ENCODE results near the gene ENDOV. TPM values are rescaled to one million over a fixed set of nuclear protein-coding genes. Genes with fewer than 3 reads are reported as not detected.

ENDOV gene
- total RNA-seq, 1 donor from 2014 or later, result 9.7 TPM

DNA sequence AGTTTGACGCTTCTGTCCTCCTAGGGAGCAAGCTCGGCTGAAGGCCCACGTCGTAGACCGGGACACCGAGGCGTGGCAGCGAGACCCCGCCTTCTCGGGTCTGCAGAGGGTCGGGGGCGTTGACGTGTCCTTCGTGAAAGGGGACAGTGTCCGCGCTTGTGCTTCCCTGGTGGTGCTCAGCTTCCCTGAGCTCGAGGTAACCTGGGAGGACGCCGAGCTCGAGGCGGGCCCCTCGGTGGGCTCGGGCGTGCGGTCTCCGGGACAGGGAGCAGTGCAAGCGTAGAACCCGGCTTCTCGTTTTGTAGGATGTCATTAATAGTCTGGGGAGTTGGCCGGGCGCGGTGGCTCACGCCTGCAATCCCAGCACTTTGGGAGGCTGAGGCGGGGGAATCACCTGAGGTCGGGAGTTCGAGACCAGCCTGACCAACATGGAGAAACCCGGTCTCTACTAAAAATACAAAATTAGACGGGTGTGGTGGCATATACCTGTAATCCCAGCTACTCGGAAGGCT, 715 bp downstream of the ENDOV start:
- TF ChIP-seq, protein P1, sequence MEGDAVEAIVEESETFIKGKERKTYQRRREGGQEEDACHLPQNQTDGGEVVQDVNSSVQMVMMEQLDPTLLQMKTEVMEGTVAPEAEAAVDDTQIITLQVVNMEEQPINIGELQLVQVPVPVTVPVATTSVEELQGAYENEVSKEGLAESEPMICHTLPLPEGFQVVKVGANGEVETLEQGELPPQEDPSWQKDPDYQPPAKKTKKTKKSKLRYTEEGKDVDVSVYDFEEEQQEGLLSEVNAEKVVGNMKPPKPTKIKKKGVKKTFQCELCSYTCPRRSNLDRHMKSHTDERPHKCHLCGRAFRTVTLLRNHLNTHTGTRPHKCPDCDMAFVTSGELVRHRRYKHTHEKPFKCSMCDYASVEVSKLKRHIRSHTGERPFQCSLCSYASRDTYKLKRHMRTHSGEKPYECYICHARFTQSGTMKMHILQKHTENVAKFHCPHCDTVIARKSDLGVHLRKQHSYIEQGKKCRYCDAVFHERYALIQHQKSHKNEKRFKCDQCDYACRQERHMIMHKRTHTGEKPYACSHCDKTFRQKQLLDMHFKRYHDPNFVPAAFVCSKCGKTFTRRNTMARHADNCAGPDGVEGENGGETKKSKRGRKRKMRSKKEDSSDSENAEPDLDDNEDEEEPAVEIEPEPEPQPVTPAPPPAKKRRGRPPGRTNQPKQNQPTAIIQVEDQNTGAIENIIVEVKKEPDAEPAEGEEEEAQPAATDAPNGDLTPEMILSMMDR (IDR thresholded peaks at IDR 0.05), result no peak
- Histone ChIP-seq H2AFZ (replicated peaks) (peak overlapping the region; percentile 100), H3K79me2 (ENCODE audit: low read depth) (peaks cover 7% of the 10 kb centered on the region), H3K36me3 (no peaks in the 10 kb centered on the region), H3K27me3 (peaks cover 40% of the 10 kb centered on the region), H3F3A (ENCODE audit: low read depth) (peaks cover 5% of the 10 kb centered on the region), H4K20me1 (ENCODE audit: low read depth) (peaks cover 27% of the 10 kb centered on the region), H3K27ac (no peak overlapping the region), H3K4me2 (peak overlapping the region; percentile 92), H3K9me3 (ENCODE audit: low read depth) (no peaks in the 10 kb centered on the region), H3K4me1 (peaks cover 10% of the 10 kb centered on the region), H3K9ac (peak overlapping the region; percentile 30), H3K4me3 (peak overlapping the region; percentile 85)
- Mint-ChIP-seq H3K27ac (no peak overlapping the region), H3K4me1 (peaks cover 21% of the 10 kb centered on the region), H3K9me3 (no peaks in the 10 kb centered on the region), H3K4me3 (peak overlapping the region; percentile 95), H3K36me3 (peaks cover 7% of the 10 kb centered on the region), H3K27me3 (ENCODE audit: insufficient read depth, low read depth) (peaks cover 7% of the 10 kb centered on the region)
- DNase-seq (ENCODE audit: low spot score), result no peak

DNA sequence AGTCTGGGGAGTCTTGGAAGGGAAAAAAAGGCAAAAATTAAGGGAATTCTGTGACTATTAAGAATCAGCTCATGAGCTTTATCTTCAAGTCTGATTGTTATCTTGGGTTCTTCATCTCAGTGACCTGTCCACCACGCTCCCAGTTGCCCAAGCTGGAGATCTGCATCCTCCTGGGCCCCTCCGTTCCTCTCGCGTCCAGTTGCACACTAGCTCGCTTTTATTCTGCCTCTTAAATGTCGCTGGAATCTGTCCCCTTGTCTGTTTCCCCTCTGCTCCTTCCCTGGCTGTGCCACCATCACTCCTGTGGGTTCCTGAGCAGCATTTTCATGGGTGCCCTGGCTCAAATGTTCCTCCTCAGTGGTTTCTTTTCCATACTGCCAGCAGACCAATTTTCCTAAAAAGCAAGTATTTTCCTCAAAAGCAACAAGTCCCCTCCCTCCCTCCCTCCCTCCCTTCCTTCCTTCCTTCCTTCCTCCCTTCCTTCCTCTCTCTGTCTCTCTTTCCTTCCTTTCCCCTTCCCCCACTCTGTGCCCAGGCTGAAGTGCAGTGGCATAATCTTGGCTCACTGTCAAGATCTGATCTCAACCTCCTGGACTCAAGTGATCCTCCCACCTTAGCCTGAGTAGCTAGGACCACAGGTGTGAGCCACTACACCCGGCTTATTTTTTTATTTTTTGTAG, 1.4 kb downstream of the ENDOV start:
- H3K4me3 ChIP-seq, result peak overlapping the region; percentile 85
- H3K9ac ChIP-seq, result no peak overlapping the region
- H3K36me3 ChIP-seq, result no peaks in the 10 kb centered on the region
- Mint-ChIP-seq H3K9me3 (no peaks in the 10 kb centered on the region), H3K4me3 (peak overlapping the region; percentile 95), H3K4me1 (peaks cover 21% of the 10 kb centered on the region), H3K27me3 (ENCODE audit: insufficient read depth, low read depth) (peaks cover 7% of the 10 kb centered on the region), H3K27ac (peak overlapping the region; percentile 36), H3K36me3 (peaks cover 7% of the 10 kb centered on the region)
- peaks cover 10% of the 10 kb centered on the region for H3K4me1 ChIP-seq
- peaks cover 27% of the 10 kb centered on the region for H4K20me1 ChIP-seq (ENCODE audit: low read depth)
- H3K27ac ChIP-seq, result no peak overlapping the region
- H3K79me2 ChIP-seq (ENCODE audit: low read depth), result peaks cover 7% of the 10 kb centered on the region
- no peak for DNase-seq (ENCODE audit: low spot score)
- peaks cover 35% of the 10 kb centered on the region for H3K27me3 ChIP-seq
- peaks cover 5% of the 10 kb centered on the region for H3F3A ChIP-seq (ENCODE audit: low read depth)
- H3K4me2 ChIP-seq, result peak overlapping the region; percentile 92
- TF ChIP-seq EZH2phosphoT487 (IDR thresholded peaks at IDR 0.05), result no peak
- TF ChIP-seq EZH2 (IDR thresholded peaks at IDR 0.05), result no peak
- TF ChIP-seq, protein P1 (IDR thresholded peaks at IDR 0.05), result no peak
- H3K9me3 ChIP-seq (ENCODE audit: low read depth), result no peaks in the 10 kb centered on the region
- H2AFZ ChIP-seq (replicated peaks), result no peak overlapping the region

DNA sequence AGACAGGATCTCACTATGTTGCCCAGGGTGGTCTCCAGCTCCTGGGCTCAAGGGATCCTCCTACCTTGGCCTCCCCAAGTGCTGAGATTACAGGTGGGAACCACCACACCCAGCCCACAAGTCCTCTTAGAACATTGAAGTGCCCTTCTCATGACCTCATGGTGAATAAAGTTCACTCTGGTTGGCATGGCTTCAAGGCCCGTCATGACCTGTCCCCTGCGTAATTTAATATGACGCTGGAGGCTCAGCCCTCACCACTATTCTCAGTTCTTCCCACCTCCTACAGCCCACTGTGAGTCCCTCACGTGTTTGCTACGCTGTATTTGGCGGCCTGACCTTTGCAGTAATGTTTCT, 1.9 kb downstream of the ENDOV start:
- Mint-ChIP-seq H3K27me3 (ENCODE audit: insufficient read depth, low read depth) (peaks cover 7% of the 10 kb centered on the region), H3K4me3 (peak overlapping the region; percentile 95), H3K9me3 (no peaks in the 10 kb centered on the region), H3K36me3 (peaks cover 7% of the 10 kb centered on the region), H3K27ac (no peak overlapping the region), H3K4me1 (peaks cover 21% of the 10 kb centered on the region)
- Histone ChIP-seq H3K79me2 (ENCODE audit: low read depth) (peaks cover 7% of the 10 kb centered on the region), H3F3A (ENCODE audit: low read depth) (peaks cover 5% of the 10 kb centered on the region), H2AFZ (replicated peaks) (no peak overlapping the region), H3K36me3 (no peaks in the 10 kb centered on the region), H3K4me1 (peaks cover 10% of the 10 kb centered on the region), H3K4me2 (no peak overlapping the region), H3K27me3 (peaks cover 29% of the 10 kb centered on the region), H3K27ac (no peak overlapping the region), H4K20me1 (ENCODE audit: low read depth) (peaks cover 27% of the 10 kb centered on the region), H3K4me3 (no peak overlapping the region), H3K9me3 (ENCODE audit: low read depth) (no peaks in the 10 kb centered on the region), H3K9ac (no peak overlapping the region)
- TF ChIP-seq EZH2 (IDR thresholded peaks at IDR 0.05) (no peak), EZH2phosphoT487 (IDR thresholded peaks at IDR 0.05) (no peak)
- TF ChIP-seq, protein P1 (IDR thresholded peaks at IDR 0.05), result no peak
- no peak for DNase-seq (ENCODE audit: low spot score)
